Measurements from ENCODE around the gene CD99L2. TPM values are rescaled to one million over a fixed set of nuclear protein-coding genes. Genes with fewer than 3 reads are reported as not detected.
"Not testable (repeated sequence)": the region's sequence is repeated elsewhere in the genome, so short reads cannot be mapped to it uniquely, and the experiment has no call there.

Gene CD99L2
- total RNA-seq, 1 donor from 2014 or later = 15.7 TPM

- intact Hi-C loops (cut with micrococcal nuclease) = no loop called here
Measured at GRCh38 chrX:150857453-150857852, 41.0 kb downstream of the CD99L2 start.

- intact Hi-C loops (cut with micrococcal nuclease) = no loop called here
Measured at GRCh38 chrX:150856785-150857184, 41.7 kb downstream of the CD99L2 start.

- intact Hi-C loops (cut with micrococcal nuclease) = no loop called here
Measured at GRCh38 chrX:150856101-150856500, 42.4 kb downstream of the CD99L2 start.

GRCh38 chrX:150854856-150855255 is 43.6 kb downstream of the CD99L2 start:
- intact Hi-C loops (cut with micrococcal nuclease) = no loop called here

- intact Hi-C loops (cut with micrococcal nuclease) = no loop called here
Measured at GRCh38 chrX:150849996-150850720, 48.3 kb downstream of the CD99L2 start.

- intact Hi-C loops (cut with micrococcal nuclease) = no loop called here
Measured at GRCh38 chrX:150849486-150849885, 49.0 kb downstream of the CD99L2 start.

GRCh38 chrX:150848914-150849365 is 49.5 kb downstream of the CD99L2 start:
- intact Hi-C loops (cut with micrococcal nuclease) = no loop called here

- intact Hi-C loops (cut with micrococcal nuclease) = no loop called here
Measured at GRCh38 chrX:150847088-150847487, 51.4 kb downstream of the CD99L2 start.

- intact Hi-C loops (cut with micrococcal nuclease) = no loop called here
Measured at GRCh38 chrX:150846130-150846529, 52.3 kb downstream of the CD99L2 start.

- intact Hi-C loops (cut with micrococcal nuclease) = no loop called here
Measured at GRCh38 chrX:150845091-150845490, 53.4 kb downstream of the CD99L2 start.

GRCh38 chrX:150844016-150844415 is 54.5 kb downstream of the CD99L2 start:
- intact Hi-C loops (cut with micrococcal nuclease) = no loop called here

- intact Hi-C loops (cut with micrococcal nuclease) = no loop called here
Measured at GRCh38 chrX:150842198-150842685, 56.2 kb downstream of the CD99L2 start.

- intact Hi-C loops (cut with micrococcal nuclease) = no loop called here
Measured at GRCh38 chrX:150841456-150842197, 56.8 kb downstream of the CD99L2 start.

GRCh38 chrX:150837845-150838244 is 60.6 kb downstream of the CD99L2 start:
- intact Hi-C loops (cut with micrococcal nuclease) = no loop called here

- intact Hi-C loops (cut with micrococcal nuclease) = no loop called here
Measured at GRCh38 chrX:150834695-150835094, 63.8 kb downstream of the CD99L2 start.

- intact Hi-C loops (cut with micrococcal nuclease) = no loop called here
Measured at GRCh38 chrX:150833454-150834056, 64.9 kb downstream of the CD99L2 start.

GRCh38 chrX:150831863-150832262 is 66.6 kb downstream of the CD99L2 start:
- intact Hi-C loops (cut with micrococcal nuclease) = no loop called here

- intact Hi-C loops (cut with micrococcal nuclease) = no loop called here
Measured at GRCh38 chrX:150828785-150829184, 69.7 kb downstream of the CD99L2 start.

GRCh38 chrX:150824352-150824751 is 74.1 kb downstream of the CD99L2 start:
- intact Hi-C loops (cut with micrococcal nuclease) = not testable (repeated sequence)

GRCh38 chrX:150823826-150824225 is 74.6 kb downstream of the CD99L2 start:
- intact Hi-C loops (cut with micrococcal nuclease) = not testable (repeated sequence)

- intact Hi-C loops (cut with micrococcal nuclease) = no loop called here
Measured at GRCh38 chrX:150821971-150822370, 76.5 kb downstream of the CD99L2 start.

GRCh38 chrX:150813922-150814321 is 84.5 kb downstream of the CD99L2 start:
- intact Hi-C loops (cut with micrococcal nuclease) = no loop called here

Data from T-helper 1 cell treated with Interleukin-12 subunit alpha and Interleukin-12 subunit beta and Interleukin-4 antibody, amounts not matched to agents 30 ng/mL and 1 ng/mL, for 36 hours (primary cell).